ENCODE data around the gene B3GALT4. TPM values are rescaled to one million over a fixed set of nuclear protein-coding genes. Genes with fewer than 3 reads are reported as not detected.
"Not testable (repeated sequence)": the region's sequence is repeated elsewhere in the genome, so short reads cannot be mapped to it uniquely, and the experiment has no call there.

Gene B3GALT4, protein sequence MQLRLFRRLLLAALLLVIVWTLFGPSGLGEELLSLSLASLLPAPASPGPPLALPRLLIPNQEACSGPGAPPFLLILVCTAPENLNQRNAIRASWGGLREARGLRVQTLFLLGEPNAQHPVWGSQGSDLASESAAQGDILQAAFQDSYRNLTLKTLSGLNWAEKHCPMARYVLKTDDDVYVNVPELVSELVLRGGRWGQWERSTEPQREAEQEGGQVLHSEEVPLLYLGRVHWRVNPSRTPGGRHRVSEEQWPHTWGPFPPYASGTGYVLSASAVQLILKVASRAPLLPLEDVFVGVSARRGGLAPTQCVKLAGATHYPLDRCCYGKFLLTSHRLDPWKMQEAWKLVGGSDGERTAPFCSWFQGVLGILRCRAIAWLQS
- polyA plus RNA-seq (ENCODE audit: insufficient read length) = 2.2 TPM

DNA sequence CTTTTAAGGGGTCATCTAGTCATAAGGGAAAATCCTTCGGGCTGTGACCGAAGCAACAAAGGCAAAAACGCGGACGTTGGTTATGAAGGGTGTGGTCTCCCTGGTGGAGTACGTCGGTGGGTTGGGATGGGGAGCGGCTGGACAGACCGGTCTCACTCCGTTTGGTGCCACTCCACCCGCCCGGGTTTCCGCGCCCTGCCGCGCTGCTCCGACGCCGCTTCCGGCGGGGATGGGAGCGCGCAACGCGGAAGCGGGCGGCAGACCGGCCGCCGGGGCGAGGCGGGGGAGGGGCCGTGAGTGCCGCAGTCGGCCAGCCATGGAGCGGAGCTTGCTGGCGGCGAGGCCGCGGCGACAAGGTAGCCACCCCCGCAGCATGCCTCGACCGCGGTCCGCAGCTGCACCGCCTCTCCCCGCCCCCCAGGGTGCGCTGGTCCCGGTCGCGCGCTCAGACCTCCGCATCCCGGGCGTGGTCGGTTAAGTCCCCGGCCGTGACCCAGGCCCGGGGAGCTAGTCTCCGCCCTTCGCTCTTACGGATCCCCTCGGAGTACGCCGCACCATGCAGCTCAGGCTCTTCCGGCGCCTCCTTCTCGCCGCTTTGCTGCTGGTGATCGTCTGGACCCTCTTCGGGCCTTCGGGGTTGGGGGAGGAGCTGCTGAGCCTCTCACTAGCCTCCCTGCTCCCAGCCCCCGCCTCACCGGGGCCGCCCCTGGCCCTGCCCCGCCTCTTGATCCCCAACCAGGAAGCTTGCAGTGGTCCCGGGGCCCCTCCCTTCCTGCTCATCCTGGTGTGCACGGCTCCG lies at the start of gene B3GALT4:
TSS of gene B3GALT4 (plus strand) at position 260 of the 799 bp plus-strand sequence. CDS start at position 557, 297 bp downstream.
- peak; percentile 70 for DNase-seq

DNA sequence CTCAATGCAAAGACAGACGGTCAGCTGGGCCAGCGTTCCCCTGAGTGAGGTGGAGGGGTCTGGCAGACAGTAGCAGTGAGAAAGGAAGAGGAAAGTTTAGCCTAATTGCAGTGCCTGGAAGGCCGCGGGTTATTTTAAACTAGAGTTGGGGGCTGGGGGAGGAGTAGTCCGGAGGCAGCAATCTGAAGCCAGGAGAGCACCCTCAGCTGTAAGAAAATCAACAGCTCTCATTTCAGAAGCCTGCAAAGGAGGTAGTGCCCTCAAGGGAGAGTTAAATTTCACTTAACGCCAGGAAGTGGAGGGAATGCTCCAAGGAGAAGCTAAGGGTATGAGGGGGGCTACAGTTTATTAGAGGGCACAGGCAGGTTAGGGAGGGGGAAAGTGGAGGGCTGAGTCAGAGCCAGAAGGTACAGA lies 41.7 kb upstream of the B3GALT4 start:
- DNase-seq = no peak

DNA sequence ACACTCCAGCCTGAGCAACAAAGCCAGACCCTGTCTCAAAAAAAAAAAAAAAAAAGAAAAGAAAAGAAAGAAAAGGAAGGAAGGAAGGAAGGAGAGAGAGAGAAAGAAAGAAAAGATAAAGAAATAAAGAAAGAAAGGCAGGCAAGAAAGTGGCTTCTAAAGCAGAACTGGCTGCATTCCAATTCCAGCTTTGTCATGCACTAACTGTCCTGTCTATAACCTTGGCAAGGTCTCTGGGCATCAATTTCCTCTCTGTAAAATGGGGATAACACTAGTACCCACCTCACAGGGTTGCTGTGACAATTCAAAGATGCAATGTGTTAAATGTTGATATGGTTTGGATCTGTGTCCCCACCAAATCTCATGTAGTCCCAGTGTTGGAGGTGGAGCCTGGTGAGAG lies 40.6 kb upstream of the B3GALT4 start:
- no peak for DNase-seq

DNA sequence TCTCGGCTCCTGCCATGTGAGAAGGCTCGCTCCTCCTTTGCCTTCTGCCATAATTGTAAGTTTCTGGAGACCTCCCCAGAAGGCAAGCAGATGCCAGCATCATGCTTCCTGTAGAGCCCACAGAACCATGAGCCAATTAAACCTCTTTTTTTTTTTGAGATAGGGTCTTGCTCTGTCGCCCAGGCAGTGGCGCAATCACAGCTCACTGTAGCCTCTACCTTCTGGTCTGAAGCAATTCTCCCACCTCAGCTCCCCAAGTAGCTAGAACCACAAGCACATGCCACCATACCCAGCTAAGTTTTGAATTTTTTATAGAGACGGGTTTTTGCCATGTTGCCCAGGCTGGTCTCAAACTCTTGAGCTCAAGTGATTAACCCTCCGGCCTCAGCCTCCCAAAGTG lies 40.1 kb upstream of the B3GALT4 start:
- no peak for DNase-seq

DNA sequence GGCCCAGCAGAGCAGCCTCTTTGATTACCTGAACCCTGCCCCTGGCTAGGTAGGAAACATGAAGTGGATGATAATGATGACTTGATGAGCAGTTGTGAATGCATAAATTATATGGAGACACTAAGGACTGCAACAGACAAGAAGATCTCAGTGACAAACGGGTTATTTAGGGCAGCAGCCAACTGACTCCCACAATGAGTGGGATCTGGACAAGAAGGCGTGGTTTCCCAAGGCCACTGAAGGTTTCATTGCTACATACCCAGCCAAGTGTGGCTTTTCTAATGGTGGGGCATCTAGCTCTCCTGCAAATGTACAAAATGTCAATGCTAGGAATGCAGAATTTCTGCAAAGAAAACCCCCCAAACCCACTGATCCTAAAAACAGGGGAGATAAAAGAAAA lies 39.2 kb upstream of the B3GALT4 start:
- DNase-seq = no peak

DNA sequence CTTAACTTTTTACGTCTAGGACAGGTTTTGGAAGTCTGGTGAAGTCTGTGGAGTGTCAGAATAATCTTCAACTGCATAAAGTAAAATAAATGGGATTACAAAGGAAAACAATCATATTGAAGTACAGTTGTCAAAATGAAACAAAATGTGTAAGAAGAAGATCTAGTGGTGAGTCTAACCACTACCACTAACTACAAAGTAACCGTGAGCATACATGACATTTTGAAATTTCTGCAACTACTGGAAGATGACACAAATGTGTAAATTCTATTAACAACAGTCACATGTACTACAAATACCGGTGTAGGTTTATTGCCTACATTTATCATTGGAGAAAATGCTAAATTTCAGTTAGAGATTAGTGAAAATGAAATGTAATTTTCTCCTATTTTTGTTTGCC lies 35.0 kb upstream of the B3GALT4 start:
- DNase-seq = no peak

DNA sequence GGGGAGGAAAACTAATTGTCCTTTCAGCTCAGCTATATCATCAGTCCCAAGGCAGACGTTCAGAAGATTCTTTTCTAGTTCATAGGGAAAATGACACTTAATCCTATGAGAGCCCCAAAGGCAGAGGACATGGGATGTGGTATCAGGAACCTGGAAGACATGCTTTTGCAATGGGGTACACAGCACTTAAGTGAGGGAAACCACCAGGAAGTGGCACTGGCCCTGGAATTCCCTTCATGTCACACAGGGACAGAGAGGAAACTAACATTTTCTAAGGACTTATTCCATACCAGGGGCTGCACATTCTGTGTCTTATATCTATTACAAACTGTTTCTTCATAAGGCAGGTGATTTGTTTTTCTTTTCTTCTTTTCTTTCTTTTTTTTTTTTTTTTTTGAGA lies 33.4 kb upstream of the B3GALT4 start:
- DNase-seq = no peak

DNA sequence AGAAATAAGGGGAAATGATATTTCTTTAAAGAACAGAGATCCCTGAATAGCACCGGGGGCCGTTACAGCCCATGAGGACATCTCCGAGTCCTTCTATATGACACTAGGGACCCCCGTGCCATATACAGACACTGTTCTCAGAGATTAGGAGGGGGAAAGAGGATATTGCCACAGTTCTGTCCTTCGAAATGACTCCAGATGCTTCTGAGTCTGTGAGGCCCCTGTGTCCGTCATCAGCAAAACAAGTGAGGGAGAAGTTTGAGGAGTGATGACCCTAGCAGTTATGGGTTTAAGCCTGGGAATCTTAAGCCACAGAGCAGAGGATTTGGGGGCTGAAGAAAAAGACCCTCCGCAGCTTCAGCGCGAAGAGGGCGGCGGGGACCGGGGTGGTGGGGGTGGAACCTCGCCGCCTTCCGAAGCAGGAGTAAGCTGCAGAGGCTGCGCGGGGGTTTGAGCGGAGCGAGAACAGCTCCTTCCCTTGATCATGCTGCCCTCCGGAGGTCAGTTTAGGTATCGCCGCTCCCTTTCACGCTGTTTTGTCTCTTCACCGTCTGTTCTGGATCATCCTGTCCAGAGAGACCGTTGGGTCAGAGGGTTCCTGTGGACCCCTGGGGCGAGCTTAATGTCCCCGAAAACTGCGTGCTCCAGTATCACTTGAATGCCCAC lies 28.8 kb upstream of the B3GALT4 start:
- peak; percentile 90 for DNase-seq

DNA sequence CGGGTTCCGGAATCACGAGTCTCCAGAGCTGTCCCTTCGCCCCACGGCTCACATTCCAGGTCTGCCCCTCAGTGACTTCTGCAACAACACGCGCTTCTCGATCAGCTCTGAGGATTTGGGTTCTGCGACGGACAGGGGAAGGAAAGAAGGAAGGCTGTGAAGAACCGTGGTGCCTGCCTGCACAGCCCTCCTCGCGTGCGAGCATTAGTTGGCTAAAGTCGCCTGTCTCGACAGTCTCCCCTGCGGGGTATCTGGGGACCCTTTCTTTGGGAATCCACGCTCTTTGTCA lies 28.3 kb upstream of the B3GALT4 start:
- no peak for DNase-seq

DNA sequence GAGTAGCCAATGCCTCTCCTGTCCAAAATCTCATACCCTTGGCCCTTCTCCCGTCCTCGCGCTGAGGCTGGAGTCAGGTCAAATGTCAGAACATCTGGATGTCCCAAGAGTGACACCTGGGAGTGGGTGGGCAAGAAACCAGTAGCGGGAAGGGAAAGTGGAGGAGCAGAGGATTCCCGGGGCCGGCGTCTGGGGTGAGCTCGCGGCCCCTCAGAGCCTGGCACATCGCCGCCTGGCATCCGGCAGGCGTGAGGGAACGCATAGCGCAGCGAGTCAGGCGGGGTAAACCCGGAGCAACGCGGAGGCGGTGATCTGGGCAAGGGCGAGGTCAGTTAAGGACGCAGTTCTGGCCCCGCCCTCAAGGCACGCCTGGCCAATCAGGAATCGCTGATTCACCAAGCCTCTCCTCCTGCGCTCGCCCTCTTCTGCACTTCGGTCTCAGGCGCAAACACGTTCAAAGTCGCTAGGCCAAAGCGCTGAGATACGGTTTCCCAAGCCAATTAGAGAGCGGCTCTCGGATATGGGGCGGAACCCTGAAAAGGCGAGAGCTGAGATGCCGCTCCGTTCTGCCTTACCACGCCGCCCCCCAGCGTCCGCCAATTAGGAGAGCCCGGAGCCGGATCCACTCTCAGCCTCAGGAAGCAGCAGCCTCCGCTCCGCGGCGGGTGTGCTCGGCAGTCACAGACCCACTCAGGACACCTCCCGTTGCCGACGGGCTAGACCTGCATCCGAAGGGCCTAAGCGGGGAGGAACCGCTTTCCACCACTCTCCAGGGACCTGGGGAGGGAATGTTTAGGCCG lies 27.8 kb upstream of the B3GALT4 start:
- peak; percentile 96 for DNase-seq

DNA sequence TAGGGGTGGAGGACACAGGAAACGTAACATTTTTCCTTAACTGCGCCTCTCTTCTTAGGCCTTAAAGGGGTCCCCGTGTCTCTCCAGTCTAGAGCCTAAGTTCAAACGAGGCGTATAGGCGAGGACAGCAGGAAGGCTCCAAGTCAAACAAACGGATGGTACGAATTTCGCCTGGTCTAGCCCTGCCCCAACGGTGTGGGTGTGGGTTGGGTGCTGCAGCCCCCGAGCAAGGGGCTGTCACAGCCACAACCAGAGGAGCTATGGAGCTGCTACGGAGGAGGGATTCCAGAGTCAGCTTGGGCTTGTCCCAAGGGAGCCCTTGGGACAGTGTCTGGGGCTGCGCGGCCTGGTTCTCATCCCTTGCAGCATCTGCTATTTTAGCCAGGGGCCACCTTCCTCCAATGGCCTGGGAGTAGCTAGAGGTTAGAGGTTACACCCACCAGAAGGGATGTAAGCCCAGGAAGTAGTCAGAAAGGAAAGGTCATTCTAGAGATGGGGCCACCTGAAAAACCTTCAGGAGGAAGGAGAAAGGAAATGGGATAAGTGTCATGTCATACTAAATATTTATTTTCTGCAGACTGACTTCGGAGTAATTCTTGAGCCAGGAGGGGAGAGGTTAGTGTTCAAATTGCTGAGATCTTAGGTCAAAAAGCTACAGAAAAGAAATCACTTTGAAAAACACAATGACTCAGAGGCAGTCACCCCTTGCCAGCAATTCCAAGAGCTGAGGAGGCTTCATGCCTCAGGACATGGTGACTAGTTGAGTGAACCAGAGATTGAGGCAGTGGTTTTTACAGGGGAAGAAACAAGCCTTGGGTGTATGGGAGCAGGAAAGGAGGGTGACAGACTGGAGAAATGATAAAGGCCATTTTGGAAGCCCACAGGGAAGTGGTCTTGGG lies 26.9 kb upstream of the B3GALT4 start:
- peak; percentile 13 for DNase-seq

DNA sequence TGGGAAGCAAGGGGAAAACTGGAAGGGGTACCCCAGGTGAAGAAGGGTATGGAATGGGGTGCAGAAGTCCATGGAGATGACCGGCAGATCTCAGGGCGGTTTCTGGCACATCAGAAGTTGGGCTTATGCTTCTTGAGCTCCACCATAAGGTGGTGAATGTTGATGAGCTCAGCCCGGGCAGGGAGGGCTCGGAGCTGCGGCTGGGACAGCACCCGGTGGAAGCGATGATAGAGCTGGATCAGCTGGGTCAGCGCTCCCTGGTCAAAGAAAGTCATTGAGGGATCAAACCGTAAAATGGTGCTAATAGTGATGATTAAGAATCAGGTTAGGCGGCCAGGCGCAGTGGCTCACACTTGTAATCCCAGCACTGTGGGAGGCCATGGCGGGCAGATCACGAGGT lies 26.2 kb upstream of the B3GALT4 start:
- DNase-seq = no peak

DNA sequence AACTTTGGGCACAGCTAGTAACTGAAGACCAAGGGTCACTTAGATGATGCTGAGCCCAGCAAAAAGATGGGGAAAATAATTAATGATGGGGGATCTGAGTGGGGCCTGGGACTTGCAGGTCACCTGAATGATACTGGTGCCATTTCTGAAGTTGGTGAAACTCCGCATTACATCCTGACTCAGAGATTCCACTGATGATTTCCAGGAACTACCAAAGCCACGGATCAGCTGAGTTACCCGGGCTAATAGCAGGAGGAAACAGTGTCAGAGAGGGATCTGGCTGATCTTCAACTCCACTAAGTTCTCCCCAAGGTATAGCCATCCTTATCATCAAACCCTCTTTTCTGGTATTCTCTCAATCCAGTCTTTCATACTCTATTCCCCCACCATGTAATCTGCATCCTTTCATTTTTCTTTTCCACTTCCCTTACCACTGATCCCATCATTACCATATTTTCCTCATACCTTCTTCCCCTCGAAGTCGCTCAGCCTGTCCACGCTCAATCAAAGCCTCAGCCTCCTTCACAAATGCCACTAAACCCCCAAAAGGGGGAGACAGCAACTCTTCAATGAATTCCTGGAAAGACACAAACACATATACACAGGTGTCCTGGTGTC lies 25.4 kb upstream of the B3GALT4 start:
- DNase-seq = no peak

DNA sequence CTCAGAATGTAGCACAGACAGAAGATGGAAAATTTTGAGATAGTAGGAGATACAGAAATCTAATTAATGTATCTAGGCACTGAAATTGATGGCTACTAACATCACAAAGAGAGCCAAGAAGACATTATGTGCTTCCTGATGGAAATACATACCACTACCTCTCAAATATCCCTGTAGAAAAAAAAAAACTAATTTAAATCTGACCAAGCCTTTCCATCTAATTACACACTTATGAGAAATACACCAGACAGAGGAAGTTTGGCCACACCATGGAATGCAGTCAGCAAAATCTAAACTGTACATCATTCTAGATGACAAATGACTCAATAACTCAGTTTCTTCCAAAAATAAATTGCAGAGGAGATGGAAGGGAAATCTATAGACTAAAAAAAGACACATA lies 24.2 kb upstream of the B3GALT4 start:
- DNase-seq = no peak

DNA sequence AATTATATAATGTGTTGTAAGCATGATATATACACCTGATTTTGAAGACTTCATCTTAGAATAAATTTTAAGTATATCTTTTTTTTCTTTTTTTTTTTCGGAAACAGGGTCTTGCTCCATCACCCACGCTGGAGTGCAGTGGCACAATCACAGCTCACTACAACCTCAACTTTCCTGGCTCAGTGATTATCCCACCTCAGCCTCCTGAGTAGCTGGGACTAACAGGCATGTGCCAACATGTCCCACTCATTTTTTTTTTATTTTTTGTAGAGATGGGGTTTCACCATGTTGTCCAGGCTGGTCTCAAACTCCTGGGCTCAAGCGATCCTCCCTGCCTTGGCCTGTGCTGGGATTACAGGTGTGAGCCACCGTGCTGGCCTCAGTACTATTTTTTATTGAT lies 22.3 kb upstream of the B3GALT4 start:
- no peak for DNase-seq

DNA sequence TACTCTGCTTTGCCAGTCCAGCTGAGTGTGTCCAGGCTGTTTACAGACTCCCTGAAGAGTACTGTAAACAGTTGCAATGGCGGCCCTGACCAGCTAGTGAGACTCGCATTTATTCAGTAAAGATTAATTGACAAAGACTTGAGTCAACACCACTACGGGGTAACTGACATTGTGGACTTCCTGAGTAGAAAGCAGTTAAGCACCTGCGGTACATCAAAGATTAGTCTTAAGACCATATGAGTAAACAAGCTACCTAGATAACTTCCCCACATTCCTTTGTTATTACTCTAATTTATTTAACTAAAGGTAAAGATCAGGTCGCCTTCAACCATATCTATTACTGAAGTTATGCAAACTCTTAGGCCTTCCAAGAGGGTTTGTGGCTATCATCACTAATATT lies 17.9 kb upstream of the B3GALT4 start:
- DNase-seq = no peak

DNA sequence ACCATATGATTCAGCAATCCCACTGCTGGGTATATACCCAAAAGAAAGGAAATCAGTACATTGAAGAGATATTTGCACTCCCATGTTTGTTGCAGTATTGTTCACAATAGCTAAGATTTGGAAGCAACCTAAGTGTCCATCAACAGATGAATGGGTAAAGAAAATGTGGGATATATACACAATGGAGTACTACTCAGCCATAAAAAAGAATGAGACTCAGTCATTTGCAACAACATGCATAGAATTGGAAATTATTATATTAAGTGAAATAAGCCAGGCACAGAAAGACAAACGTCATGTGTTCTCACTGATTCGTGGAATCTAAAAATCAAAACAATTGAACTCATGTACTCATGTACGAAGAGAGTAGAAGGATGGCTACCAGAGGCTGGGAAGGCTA lies 14.4 kb upstream of the B3GALT4 start:
- DNase-seq = not testable (repeated sequence)

DNA sequence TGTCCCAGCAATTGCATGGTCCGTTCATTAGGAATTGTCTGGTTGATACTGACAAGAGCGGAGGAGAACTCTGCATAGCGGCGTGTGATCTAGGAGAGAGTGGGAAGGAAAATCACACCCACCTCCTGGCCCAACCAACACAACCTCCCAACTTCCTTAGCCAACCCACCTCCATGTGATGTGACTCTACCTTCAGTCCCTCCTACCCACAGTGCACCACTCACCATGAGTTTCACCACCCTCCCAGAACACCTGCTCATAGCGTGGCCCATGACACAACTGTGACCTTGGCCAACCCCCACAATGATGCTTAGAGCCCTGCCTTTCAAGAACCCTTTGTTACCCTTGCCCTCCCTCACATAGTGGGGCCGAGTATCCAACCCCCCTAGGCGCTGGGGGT lies 12.9 kb upstream of the B3GALT4 start:
- DNase-seq = no peak

DNA sequence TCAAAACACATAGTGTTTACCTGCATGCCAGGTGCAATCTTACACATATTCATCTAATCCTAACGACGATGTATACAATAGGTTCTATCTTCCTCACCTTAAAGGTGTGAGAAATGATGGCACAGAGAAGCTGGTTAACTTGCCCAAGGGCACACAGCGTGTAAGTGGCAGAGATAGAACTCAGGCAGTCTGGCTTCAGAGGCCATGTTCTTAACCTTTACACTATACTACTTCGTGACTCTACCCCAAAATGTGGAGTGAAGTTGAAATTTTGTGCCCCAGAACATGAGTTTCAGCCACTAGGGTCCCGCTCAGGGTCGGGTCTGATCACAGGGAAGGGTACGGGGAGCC lies 5.8 kb upstream of the B3GALT4 start:
- DNase-seq = no peak

DNA sequence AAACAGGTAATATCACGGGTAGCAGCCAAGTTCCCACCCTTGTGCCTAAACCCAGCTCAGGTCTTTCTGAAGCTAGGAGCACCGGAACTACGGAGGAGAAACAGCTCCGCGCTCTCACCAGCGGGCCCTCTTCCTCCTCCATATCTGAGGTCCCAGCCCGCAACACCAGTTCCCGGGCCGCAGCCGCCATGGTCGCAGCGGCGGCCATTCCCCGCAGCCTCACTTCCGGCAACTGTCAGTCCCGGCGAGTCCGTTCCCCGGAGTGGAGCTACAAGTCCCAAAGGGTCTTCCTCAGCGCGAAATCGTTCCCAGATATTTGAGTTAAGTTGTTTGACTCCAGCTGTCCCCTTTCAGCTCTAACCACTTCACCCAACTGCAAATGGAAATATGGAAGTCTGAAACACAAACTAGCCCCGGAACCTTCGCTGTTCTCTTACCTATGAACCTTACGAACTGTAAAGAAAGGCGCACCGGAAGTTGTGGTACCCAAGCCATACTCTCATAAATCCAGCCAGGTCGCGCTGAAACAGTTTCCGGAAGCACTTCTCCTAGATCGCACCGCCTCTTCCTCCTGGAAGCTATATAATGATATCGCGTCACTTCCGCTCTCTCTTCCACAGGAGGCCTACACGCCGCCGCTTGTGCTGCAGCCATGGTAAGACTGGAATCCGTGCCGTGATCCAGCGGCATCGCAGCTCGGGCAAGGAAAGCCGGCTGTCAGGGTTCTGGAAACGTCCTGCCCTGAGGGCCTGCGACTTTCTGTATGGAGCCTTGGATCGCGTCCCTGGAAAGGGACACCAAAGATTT lies 5.3 kb upstream of the B3GALT4 start, which contains the start of the genes RPS18 and VPS52:
TSS of gene RPS18 (plus strand) at position 608 of the 807 bp plus-strand sequence. CDS start at position 653, 45 bp downstream.
TSS of gene VPS52 (minus strand) at position 409 of the 807 bp plus-strand sequence. CDS start at position 208, 201 bp downstream.
- DNase-seq = peak; percentile 97

Measured in hindlimb muscle (tissue), 1 donor.